GM15510 (cell line): ENCODE data around the gene CASP3.

Experiments used
- POLR2A ChIP-seq: IDR thresholded peaks from 3 replicates; pipeline ENCODE4 v1.6.1; 2011; ENCODE audit warnings: borderline replicate concordance; ENCODE audit not compliant: insufficient read length; ENCODE audit errors: extremely low read depth

CASP3 gene

GRCh38 chr4:184587221-184587620, 62.0 kb downstream of the CASP3 start:
- no peak for TF ChIP-seq POLR2A

GRCh38 chr4:184583738-184584502, 65.3 kb downstream of the CASP3 start:
- TF ChIP-seq POLR2A = no peak
